Esophagus muscularis mucosa (tissue), 4 donors: ENCODE results near the gene SLC25A25. TPM values are rescaled to one million over a fixed set of nuclear protein-coding genes. Genes with fewer than 3 reads are reported as not detected.

ENCODE experiments used
- DNase-seq: peaks from one replicate; pipeline ENCODE4 v3.0.0-alpha.2; 2017; ENCODE audit errors: extremely low spot score
- H3K27ac ChIP-seq, 4 donors: fragments of 200-600 bp; sonication (generic); replicated peaks in 1 of 4; 1 replicate in 3 of 4; 2 replicates in 1 of 4; pipeline ENCODE4 v1.5.1; 2016 to 2019; ENCODE audit warnings: mild to moderate bottlenecking in 1 of 4
- H3K27me3 ChIP-seq, 4 donors: fragments of 200-600 bp; sonication (generic); one replicate each; pipeline versions ENCODE4 v1.5.1 to v1.6.0; 2016 to 2019
- H3K36me3 ChIP-seq, 4 donors: fragments of 200-600 bp; sonication (generic); one replicate each; pipeline ENCODE4 v1.5.1; 2016 to 2019
- H3K4me1 ChIP-seq, 4 donors: fragments of 200-600 bp; sonication (generic); one replicate each; pipeline ENCODE4 v1.5.1; 2016 to 2019
- H3K4me3 ChIP-seq, 4 donors: fragments of 200-600 bp; sonication (generic); 1 replicate in 2 of 4; 2 replicates in 2 of 4; pipeline ENCODE4 v1.5.1; 2016 to 2019; ENCODE audit warnings: mild to moderate bottlenecking in 4 of 4, moderate library complexity in 1 of 4
- H3K9me3 ChIP-seq, 4 donors: fragments of 200-600 bp; sonication (generic); 1 replicate in 3 of 4; 2 replicates in 1 of 4; pipeline ENCODE4 v1.5.1; 2016 to 2019
- EP300 ChIP-seq: sonication (generic); formaldehyde crosslinking; IDR thresholded peaks from one replicate; pipeline ENCODE4 v1.6.1; 2017; ENCODE audit warnings: antibody characterized with exemption
- POLR2A ChIP-seq: fragments of 450-650 bp; IDR thresholded peaks from one replicate; pipeline ENCODE4 v1.6.1; 2017; ENCODE audit warnings: antibody characterized with exemption, moderate library complexity, mild to moderate bottlenecking, low read depth
- POLR2AphosphoS5 ChIP-seq, 2 donors: sonication (generic); formaldehyde crosslinking; IDR thresholded peaks; one replicate each; pipeline ENCODE4 v1.6.1; 2017; ENCODE audit warnings: antibody characterized with exemption in 2 of 2
- WGBS: methylation state at CpG from one replicate; pipeline ENCODE4 v1.1.5; 2018; 5-methylcytosine and 5-hydroxymethylcytosine counted together
- intact Hi-C: fragments of 100-400 bp; cut with DNase I; formaldehyde crosslinking; loops from one replicate; pipeline ENCODE4 v1.15.1; 2023
- total RNA-seq, 4 donors: library from RNA; depleted of rRNA; stranded (reverse); fragments of >200 nt; gene quantifications; one replicate each; pipeline versions ENCODE4 v1.1.0 to v1.2.1, GENCODE V29; 2016
- TF ChIP-seq, protein P1 (sequence below), 3 experiments: fragments of 200-600 bp in 2 of 3; fragments of 450-650 bp in 1 of 3; sonication (generic) in 2 of 3; IDR thresholded peaks; one replicate each; pipeline ENCODE4 v1.5.1; 2017 to 2019; ENCODE audit warnings: antibody characterized with exemption in 3 of 3, mild to moderate bottlenecking in 2 of 3, moderate library complexity in 1 of 3

SLC25A25 gene
- total RNA-seq, 4 donors from 2014 or later, result 14.5 to 140 (median 21.3) TPM

DNA sequence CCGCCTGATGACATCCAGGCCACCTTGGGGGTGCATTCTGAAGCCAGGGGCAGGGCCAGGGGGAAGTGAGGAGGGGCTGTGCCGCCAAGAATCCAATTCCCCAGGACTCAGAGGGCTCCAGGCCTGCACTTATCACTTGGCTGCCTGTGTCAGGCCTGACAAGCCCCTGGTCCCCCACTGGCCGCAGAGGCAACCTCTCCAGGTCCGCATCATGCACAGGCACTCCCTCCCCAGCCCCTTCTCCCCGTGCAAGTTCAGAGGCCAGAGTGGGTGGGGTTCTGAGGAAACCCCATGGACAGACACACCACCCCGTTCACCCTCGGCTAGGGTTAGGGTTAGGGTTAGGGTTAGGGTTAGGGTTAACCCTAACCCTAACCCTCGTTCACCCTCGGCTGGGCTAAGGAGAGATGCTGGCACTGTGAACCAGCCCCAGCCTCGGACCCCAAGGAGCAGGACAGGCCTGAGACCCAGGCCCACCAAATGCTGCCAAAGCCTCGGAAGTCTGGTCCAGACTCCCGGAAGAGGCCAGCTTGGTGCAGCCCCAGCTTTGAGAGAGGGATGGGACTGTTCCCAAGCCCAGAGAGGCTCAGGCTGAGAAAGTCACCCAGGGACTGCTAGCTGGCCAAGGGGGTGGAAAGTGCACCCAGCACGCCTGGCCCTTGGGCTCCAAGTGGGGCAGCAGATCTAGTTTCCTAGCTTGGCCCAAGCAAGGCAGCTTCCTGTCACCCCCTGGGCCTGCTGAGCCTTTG is 86.1 kb downstream of the SLC25A25 start:
- no peak overlapping the region for H3K4me3 ChIP-seq
- TF ChIP-seq POLR2AphosphoS5 (IDR thresholded peaks at IDR 0.05) (no peak), POLR2A (no peak), EP300 (no peak)
- TF ChIP-seq, protein P1, sequence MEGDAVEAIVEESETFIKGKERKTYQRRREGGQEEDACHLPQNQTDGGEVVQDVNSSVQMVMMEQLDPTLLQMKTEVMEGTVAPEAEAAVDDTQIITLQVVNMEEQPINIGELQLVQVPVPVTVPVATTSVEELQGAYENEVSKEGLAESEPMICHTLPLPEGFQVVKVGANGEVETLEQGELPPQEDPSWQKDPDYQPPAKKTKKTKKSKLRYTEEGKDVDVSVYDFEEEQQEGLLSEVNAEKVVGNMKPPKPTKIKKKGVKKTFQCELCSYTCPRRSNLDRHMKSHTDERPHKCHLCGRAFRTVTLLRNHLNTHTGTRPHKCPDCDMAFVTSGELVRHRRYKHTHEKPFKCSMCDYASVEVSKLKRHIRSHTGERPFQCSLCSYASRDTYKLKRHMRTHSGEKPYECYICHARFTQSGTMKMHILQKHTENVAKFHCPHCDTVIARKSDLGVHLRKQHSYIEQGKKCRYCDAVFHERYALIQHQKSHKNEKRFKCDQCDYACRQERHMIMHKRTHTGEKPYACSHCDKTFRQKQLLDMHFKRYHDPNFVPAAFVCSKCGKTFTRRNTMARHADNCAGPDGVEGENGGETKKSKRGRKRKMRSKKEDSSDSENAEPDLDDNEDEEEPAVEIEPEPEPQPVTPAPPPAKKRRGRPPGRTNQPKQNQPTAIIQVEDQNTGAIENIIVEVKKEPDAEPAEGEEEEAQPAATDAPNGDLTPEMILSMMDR (IDR thresholded peaks at IDR 0.05), result no peak
- no peaks in the 10 kb centered on the region for H3K36me3 ChIP-seq
- no peak overlapping the region for H3K27ac ChIP-seq
- no peaks in the 10 kb centered on the region for H3K27me3 ChIP-seq
- 81% methylated on average over 4 of the region's 13 CpGs for WGBS
- DNase-seq, result no peak
- peaks cover 1 to 15% (median 3%) of the 10 kb centered on the region in 4 donors for H3K4me1 ChIP-seq
- H3K9me3 ChIP-seq, result no peaks in the 10 kb centered on the region
- intact Hi-C loops, result no loop called here

DNA sequence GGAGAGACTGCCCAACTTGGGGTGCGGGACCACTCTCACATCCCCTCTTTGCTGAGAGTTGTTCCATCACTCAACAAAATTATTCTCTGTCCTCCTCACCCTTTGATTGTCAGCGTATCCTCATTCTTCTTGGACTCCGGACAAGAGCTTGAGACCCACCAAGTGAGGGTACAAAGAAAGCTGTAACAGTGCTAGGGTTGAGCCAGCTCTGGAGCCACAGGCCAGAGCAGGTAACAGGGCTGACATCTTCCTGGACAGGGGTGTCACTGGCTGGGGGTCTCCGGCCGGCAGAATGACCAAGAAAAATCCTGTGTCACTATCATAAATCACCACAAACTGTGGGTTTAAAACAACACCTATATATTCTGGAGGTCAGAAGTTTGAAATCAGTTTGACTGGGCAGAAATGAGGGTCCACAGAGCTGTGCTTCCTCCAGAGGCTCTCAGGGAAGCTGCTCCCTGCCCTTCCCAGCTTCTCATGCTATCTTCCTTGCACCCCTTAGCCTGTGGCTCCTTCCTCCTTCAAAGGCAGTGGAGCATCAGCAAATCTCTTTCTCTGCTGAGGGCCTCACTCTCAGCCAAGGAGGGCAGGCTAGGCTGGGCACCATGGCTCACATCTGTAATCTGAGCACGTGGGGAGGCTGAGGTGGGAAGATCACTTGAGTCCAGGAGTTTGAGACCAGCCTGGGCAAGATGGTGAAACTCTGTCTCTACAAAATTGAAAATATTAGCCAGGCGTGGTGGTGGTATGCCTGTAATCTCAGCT is 87.9 kb downstream of the SLC25A25 start:
- 82% methylated on average over 7 of the region's 7 CpGs for WGBS

More for the DNA sequence above, 87.9 kb downstream of the SLC25A25 start:
- Histone ChIP-seq H3K36me3 (no peaks in the 10 kb centered on the region), H3K4me1 (peaks cover 8 to 15% (median 14%) of the 10 kb centered on the region in 4 donors), H3K4me3 (no peak overlapping the region), H3K27me3 (no peaks in the 10 kb centered on the region), H3K27ac (no peak overlapping the region), H3K9me3 (no peaks in the 10 kb centered on the region)
- no peak for DNase-seq
- TF ChIP-seq POLR2A, result no peak
- no peak for TF ChIP-seq POLR2AphosphoS5 (IDR thresholded peaks at IDR 0.05)
- intact Hi-C loops, result no loop called here

Other genes starting within 250 kb of the SLC25A25 start
- gene ENG, start 213.6 kb upstream of the SLC25A25 start, total RNA-seq, result 10 to 100 TPM; 36.5 to 91.2 (median 78.3) TPM
- 10 to 100 TPM; 37.4 to 75.0 (median 56.0) TPM for gene AK1, start 190.6 kb upstream of the SLC25A25 start, total RNA-seq
- gene ST6GALNAC6, start 168.6 kb upstream of the SLC25A25 start, total RNA-seq, result 100 to 1,000 TPM in 3 of 4 donors, 10 to 100 TPM in 1; 95.9 to 169 (median 125) TPM
- 10 to 100 TPM; 20.3 to 44.8 (median 35.9) TPM for gene ST6GALNAC4, start 151.2 kb upstream of the SLC25A25 start, total RNA-seq
- gene PIP5KL1, start 137.5 kb upstream of the SLC25A25 start, total RNA-seq, result 1 to 10 TPM; 1.3 to 2.8 (median 2.2) TPM
- 10 to 100 TPM in 1 of 4 donors, 1 to 10 TPM in 3; 6.6 to 13.3 (median 8.5) TPM for gene DPM2, start 130.4 kb upstream of the SLC25A25 start, total RNA-seq
- 10 to 100 TPM; 12.4 to 29.5 (median 20.0) TPM for gene EEIG1, start 87.2 kb upstream of the SLC25A25 start, total RNA-seq
- gene NAIF1, start 912 bp upstream of the SLC25A25 start, total RNA-seq, result 10 to 100 TPM in 2 of 4 donors, 1 to 10 TPM in 2; 5.4 to 12.0 (median 9.7) TPM
- 10 to 100 TPM; 58.0 to 72.7 (median 60.5) TPM for gene PTGES2, start 59.5 kb downstream of the SLC25A25 start, total RNA-seq
- 1 to 10 TPM in 1 of 4 donors, under 1 TPM in 1, not detected in 2; 0.83 to 6.2 TPM for gene LCN2, start 81.2 kb downstream of the SLC25A25 start, total RNA-seq
- 100 to 1,000 TPM; 132 to 213 (median 148) TPM for gene BBLN, start 92.0 kb downstream of the SLC25A25 start, total RNA-seq
- gene CIZ1, start 123.3 kb downstream of the SLC25A25 start, total RNA-seq, result 100 to 1,000 TPM in 1 of 4 donors, 10 to 100 TPM in 3; 57.5 to 110 (median 73.2) TPM
- gene DNM1, start 135.1 kb downstream of the SLC25A25 start, total RNA-seq, result 10 to 100 TPM; 10.9 to 27.0 (median 16.8) TPM
- 100 to 1,000 TPM in 2 of 4 donors, 10 to 100 TPM in 2; 71.1 to 108 (median 101) TPM for gene GOLGA2, start 207.8 kb downstream of the SLC25A25 start, total RNA-seq
- 10 to 100 TPM; 16.2 to 26.6 (median 21.0) TPM for gene SWI5, start 208.0 kb downstream of the SLC25A25 start, total RNA-seq